Erythroblast (primary cell): Measurements from ENCODE around the gene TNFRSF4.

Experiments
- GATA1 ChIP-seq: IDR thresholded peaks from 2 replicates; pipeline ENCODE4 v1.6.1; 2011; ENCODE audit warnings: low read depth, mild to moderate bottlenecking, control low read depth, low read length, moderate library complexity
- POLR2A ChIP-seq: IDR thresholded peaks from 2 replicates; pipeline ENCODE4 v1.6.1; 2011; ENCODE audit warnings: mild to moderate bottlenecking, low read length

DNA sequence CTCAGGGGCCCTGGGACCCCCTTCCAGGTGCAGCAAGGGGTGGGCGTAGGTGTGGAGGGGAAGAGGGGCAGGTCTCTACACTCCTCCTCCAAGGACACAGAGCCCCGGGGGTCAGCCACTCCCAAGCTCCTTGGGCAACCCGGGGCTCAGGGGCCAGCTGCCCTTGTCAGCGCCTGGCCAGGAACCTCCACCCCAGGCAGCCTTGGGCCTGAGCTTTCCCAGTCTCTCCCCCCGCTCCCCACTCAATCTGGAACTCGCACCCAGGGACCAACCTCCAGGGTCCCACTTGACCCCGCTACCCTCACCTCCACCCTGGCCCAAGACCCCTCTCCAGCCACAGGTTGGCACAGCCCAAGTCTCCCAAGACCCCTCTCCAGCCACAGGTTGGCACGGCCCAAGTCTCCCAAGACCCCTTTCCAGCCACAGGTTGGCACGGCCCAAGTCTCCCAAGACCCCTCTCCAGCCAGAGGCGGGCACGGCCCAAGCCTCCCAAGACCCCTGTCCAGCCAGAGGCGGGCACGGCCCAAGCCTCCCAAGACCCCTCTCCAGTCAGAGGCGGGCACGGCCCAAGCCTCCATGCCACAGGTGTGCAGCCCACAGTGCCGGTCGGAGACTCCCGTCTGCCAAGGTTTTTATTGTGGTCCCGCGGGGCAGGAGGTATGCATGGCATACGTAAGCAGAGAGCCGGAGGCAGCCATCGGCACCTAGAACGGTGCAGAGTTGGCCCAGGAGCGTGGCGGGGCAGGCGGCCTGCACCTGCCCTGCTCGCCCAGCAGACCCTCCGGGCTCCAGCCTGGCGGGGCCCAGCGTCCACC lies 3.0 kb downstream of the TNFRSF4 start:
- TF ChIP-seq POLR2A, result no peak
- no peak for TF ChIP-seq GATA1
